ENCODE measurements around the gene PGPEP1. TPM values are rescaled to one million over a fixed set of nuclear protein-coding genes. Genes with fewer than 3 reads are reported as not detected.
A peak's percentile ranks its signal among the peaks of the same experiment; 100 is the strongest.
"Not testable (repeated sequence)": the region's sequence is repeated elsewhere in the genome, so short reads cannot be mapped to it uniquely, and the experiment has no call there.

Gene PGPEP1
- total RNA-seq, 1 experiment from 2014 or later = 6.5 TPM

DNA sequence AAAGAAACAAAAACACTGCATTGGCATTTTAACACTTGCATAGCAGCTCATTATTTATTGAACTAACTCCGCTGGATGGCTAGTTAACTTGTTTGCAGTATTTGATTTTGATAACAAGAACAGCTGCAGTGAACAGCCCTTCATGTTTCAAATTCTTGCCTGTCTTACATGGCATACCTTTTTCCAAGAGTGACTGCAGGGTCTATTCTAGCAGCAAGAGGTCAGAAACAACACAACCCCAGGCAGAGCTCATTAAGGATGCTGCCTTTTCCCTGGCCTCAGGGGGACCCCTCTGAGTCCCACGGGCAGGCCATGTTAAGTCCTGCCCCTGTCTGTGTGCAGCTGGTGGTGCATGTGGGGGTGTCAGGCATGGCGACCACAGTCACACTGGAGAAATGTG is 16.6 kb downstream of the PGPEP1 start:
- Mint-ChIP-seq H3K4me1 (ENCODE audit: insufficient read depth, unreplicated experiment) (peaks cover 6% of the 10 kb centered on the region), H3K4me3 (ENCODE audit: unreplicated experiment) (no peak overlapping the region), H3K9me3 (ENCODE audit: unreplicated experiment) (no peaks in the 10 kb centered on the region), H3K27me3 (ENCODE audit: insufficient read depth, unreplicated experiment) (no peaks in the 10 kb centered on the region), H3K36me3 (ENCODE audit: insufficient read depth, unreplicated experiment) (peaks cover 14% of the 10 kb centered on the region), H3K27ac (ENCODE audit: low read depth, unreplicated experiment) (no peak overlapping the region)
- no TSS peak for BruUV-seq (replicated peaks)
- DNase-seq (ENCODE audit: unreplicated experiment) = no peak
- TF ChIP-seq, protein P1, sequence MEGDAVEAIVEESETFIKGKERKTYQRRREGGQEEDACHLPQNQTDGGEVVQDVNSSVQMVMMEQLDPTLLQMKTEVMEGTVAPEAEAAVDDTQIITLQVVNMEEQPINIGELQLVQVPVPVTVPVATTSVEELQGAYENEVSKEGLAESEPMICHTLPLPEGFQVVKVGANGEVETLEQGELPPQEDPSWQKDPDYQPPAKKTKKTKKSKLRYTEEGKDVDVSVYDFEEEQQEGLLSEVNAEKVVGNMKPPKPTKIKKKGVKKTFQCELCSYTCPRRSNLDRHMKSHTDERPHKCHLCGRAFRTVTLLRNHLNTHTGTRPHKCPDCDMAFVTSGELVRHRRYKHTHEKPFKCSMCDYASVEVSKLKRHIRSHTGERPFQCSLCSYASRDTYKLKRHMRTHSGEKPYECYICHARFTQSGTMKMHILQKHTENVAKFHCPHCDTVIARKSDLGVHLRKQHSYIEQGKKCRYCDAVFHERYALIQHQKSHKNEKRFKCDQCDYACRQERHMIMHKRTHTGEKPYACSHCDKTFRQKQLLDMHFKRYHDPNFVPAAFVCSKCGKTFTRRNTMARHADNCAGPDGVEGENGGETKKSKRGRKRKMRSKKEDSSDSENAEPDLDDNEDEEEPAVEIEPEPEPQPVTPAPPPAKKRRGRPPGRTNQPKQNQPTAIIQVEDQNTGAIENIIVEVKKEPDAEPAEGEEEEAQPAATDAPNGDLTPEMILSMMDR (IDR thresholded peaks at IDR 0.05; ENCODE audit: unreplicated experiment) = no peak
- ChIA-PET CTCF (interaction anchor here (0.6 to 1.5 kb wide), 6 partner anchors 9 to 77 kb away, joined by 3 to 4 read pairs (median 4); no protein-coding TSS in a partner anchor), POLR2A (interaction anchor here (1.2 kb wide), 1 partner anchor 29 kb away, joined by 7 read pairs; the partner anchor contains the start of gene GDF15)
- intact Hi-C loops (cut with micrococcal nuclease) = no loop called here

GRCh38 chr19:18361646-18362045 is 21.2 kb downstream of the PGPEP1 start:
- Mint-ChIP-seq H3K4me3 (ENCODE audit: unreplicated experiment) (no peak overlapping the region), H3K4me1 (ENCODE audit: insufficient read depth, unreplicated experiment) (peaks cover 19% of the 10 kb centered on the region), H3K27ac (ENCODE audit: low read depth, unreplicated experiment) (no peak overlapping the region), H3K36me3 (ENCODE audit: insufficient read depth, unreplicated experiment) (peaks cover 12% of the 10 kb centered on the region), H3K9me3 (ENCODE audit: unreplicated experiment) (no peaks in the 10 kb centered on the region), H3K27me3 (ENCODE audit: insufficient read depth, unreplicated experiment) (no peaks in the 10 kb centered on the region)
- BruUV-seq (replicated peaks) = no TSS peak
- CTCF ChIA-PET = interaction anchor here (0.7 to 4.0 kb wide), 4 partner anchors 12 to 284 kb away, joined by 3 to 22 read pairs (median 15); partner anchors contain the start of gene GDF15
- intact Hi-C loops (cut with micrococcal nuclease) = no loop called here
- no peak for DNase-seq (ENCODE audit: unreplicated experiment)
- TF ChIP-seq, protein P1 (IDR thresholded peaks at IDR 0.05; ENCODE audit: unreplicated experiment) = no peak
- POLR2A ChIA-PET = interaction anchor here (1.3 kb wide), 1 partner anchor 24 kb away, joined by 3 read pairs; the partner anchor contains the start of gene GDF15

- Mint-ChIP-seq H3K36me3 (ENCODE audit: insufficient read depth, unreplicated experiment) (peaks cover 6% of the 10 kb centered on the region), H3K27ac (ENCODE audit: low read depth, unreplicated experiment) (no peak overlapping the region), H3K27me3 (ENCODE audit: insufficient read depth, unreplicated experiment) (no peaks in the 10 kb centered on the region), H3K4me3 (ENCODE audit: unreplicated experiment) (no peak overlapping the region), H3K4me1 (ENCODE audit: insufficient read depth, unreplicated experiment) (peaks cover 19% of the 10 kb centered on the region), H3K9me3 (ENCODE audit: unreplicated experiment) (no peaks in the 10 kb centered on the region)
- intact Hi-C loops (cut with micrococcal nuclease) = no loop called here
- BruUV-seq (replicated peaks) = no TSS peak
- TF ChIP-seq, protein P1 (IDR thresholded peaks at IDR 0.05; ENCODE audit: unreplicated experiment) = no peak
- ChIA-PET POLR2A (interaction anchor here (1.3 to 4.2 kb wide), 3 partner anchors 23 to 56 kb away, joined by 3 to 44 read pairs (median 9); partner anchors contain the start of genes GDF15 and SSBP4), CTCF (interaction anchor here (0.6 to 3.8 kb wide), 5 partner anchors 14 to 56 kb away, joined by 3 to 22 read pairs (median 4); partner anchors contain the start of gene SSBP4)
- DNase-seq (ENCODE audit: unreplicated experiment) = no peak
These were observed 22.6 kb downstream of the PGPEP1 start for GRCh38 chr19:18362934-18363542.

DNA sequence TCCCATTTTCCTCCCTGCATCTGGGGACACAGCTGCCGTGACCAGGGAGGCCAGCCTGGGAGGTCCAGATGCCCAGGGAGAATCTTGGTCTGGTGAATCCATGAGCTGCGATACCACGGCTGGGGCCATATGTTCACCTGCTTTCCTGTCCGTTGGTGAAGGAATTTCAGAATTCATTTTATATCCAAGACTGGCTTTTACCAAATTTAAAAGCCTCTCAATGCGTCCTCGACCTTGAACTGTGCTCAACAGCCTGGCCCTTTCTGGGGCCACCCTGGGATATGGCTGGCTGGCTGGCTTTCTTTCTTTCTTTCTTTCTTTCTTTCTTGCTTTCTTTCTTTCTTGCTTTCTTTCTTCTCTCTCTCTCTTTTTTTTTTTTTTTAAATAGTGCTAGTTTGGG is 23.4 kb downstream of the PGPEP1 start:
- peaks cover 19% of the 10 kb centered on the region for H3K4me1 Mint-ChIP-seq (ENCODE audit: insufficient read depth, unreplicated experiment)
- POLR2A ChIA-PET = interaction anchor here (0.6 to 4.2 kb wide), 5 partner anchors 13 to 343 kb away, joined by 3 to 44 read pairs (median 4); partner anchors contain the start of genes GDF15 and SSBP4
- peak overlapping the region; percentile 97 for H3K27ac Mint-ChIP-seq (ENCODE audit: low read depth, unreplicated experiment)
- H3K27me3 Mint-ChIP-seq (ENCODE audit: insufficient read depth, unreplicated experiment) = no peaks in the 10 kb centered on the region
- BruUV-seq (replicated peaks) = no TSS peak
- no peaks in the 10 kb centered on the region for H3K9me3 Mint-ChIP-seq (ENCODE audit: unreplicated experiment)
- CTCF ChIA-PET = interaction anchor here (1.3 to 3.8 kb wide), 5 partner anchors 14 to 55 kb away, joined by 3 to 22 read pairs (median 6); partner anchors contain the start of gene SSBP4
- TF ChIP-seq, protein P1 (IDR thresholded peaks at IDR 0.05; ENCODE audit: unreplicated experiment) = no peak
- intact Hi-C loops (cut with micrococcal nuclease) = no loop called here
- H3K36me3 Mint-ChIP-seq (ENCODE audit: insufficient read depth, unreplicated experiment) = no peaks in the 10 kb centered on the region
- H3K4me3 Mint-ChIP-seq (ENCODE audit: unreplicated experiment) = no peak overlapping the region
- no peak for DNase-seq (ENCODE audit: unreplicated experiment)

DNA sequence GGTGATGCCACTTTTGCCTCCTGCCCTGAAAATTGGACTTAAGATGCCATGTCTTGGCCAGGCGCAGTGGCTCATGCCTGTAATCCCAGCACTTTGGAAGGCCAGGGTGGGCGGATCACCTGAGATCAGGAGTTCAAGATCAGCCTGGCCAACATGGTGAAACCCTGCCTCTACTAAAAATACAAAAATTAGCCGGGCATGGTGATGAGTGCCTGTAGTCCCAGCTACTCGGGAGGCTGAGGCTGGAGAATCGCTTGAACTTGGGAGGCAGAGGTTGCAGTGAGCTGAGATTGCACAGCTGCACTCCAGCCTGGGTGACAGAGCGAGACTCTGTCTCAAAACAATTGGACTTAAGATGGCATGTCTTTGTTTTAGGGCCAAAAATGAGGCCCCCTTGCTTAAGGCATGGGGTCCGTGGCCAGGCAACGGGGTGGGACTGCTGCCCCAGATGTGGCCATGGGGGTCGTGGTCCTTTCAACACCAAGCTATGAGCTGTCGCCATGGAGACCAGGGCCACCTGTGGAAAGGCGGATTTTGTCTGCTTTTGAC is 24.0 kb downstream of the PGPEP1 start:
- TSS peak; percentile 98 for BruUV-seq (replicated peaks)

More for the DNA sequence above, 24.0 kb downstream of the PGPEP1 start:
- H3K9me3 Mint-ChIP-seq (ENCODE audit: unreplicated experiment); intact Hi-C loops (cut with micrococcal nuclease); H3K27me3 Mint-ChIP-seq (ENCODE audit: insufficient read depth, unreplicated experiment); H3K36me3 Mint-ChIP-seq (ENCODE audit: insufficient read depth, unreplicated experiment); DNase-seq (ENCODE audit: unreplicated experiment): not testable (repeated sequence)
- ChIA-PET POLR2A (interaction anchor here (0.6 to 4.2 kb wide), 11 partner anchors 10 to 343 kb away, joined by 3 to 44 read pairs (median 3); partner anchors contain the start of genes GDF15, JUND and SSBP4), CTCF (interaction anchor here (0.6 to 3.8 kb wide), 6 partner anchors 15 to 46 kb away, joined by 3 to 22 read pairs (median 6); no protein-coding TSS in a partner anchor)
- Mint-ChIP-seq H3K27ac (ENCODE audit: low read depth, unreplicated experiment) (peak overlapping the region; percentile 97), H3K4me1 (ENCODE audit: insufficient read depth, unreplicated experiment) (peaks cover 19% of the 10 kb centered on the region), H3K4me3 (ENCODE audit: unreplicated experiment) (peak overlapping the region; percentile 25)
